Medulla oblongata (tissue), 1 donor: ENCODE measurements around the gene CFH.
"Not testable (repeated sequence)": the region's sequence is repeated elsewhere in the genome, so short reads cannot be mapped to it uniquely, and the experiment has no call there.

Experiments used
- DNase-seq: peaks from one replicate; pipeline ENCODE4 v3.0.0-alpha.2; 2015; ENCODE audit errors: extremely low spot score

Gene CFH

DNA sequence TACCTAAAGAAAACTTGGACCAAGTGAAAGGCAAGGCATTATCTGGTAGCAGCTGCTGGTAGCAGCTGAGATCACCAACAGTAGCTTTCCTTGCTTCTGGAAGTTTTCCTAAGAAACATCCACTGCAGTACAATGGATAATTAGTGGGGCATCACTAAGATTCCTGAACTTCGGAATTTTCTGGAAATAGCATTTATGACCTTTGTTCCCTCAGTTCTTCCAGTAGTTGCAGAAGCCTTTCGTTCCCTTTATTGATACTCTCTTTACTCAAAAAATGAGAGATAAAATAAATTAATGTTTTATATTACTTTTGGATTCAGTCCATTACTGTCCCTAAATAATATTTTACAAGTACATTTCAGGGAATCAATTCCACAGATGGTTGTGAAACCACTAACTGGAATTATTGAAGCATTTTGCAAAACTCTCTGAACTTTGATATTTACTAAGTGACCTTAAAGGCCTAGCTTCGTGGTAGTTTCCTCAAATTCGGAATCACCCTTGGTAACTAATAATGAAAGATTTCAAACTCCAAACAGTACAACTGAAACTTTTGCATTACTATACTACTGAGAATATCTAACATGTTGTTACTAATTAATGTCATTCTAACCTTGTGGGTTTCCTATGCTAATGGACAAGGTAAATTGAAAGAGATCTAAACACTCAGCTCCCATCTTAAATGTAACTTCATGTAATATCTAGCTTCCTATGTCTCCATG, 113.3 kb downstream of the CFH start:
- not testable (repeated sequence) for DNase-seq

- not testable (repeated sequence) for DNase-seq
These were observed 118.0 kb downstream of the CFH start for GRCh38 chr1:196769823-196770222.

DNA sequence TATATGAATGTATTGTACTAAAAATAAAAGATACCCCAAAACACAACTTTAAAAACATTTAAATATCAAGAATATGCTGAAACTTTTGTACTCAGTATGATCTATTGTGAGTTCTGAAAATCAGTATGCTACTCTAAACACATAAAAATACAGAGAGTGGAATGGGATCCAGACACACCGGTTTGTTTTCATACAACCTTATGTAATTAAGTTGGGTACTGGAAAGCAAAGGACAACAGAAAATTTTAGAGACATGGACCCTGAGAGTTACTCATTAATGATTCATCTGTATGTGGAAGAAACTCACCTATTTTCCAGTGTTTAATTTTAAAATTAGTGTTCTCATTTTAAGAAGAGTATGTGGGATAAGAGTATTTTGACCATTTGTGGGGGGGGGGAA, 121.9 kb downstream of the CFH start:
- DNase-seq = no peak

GRCh38 chr1:196774175-196774574, 122.3 kb downstream of the CFH start:
- DNase-seq = no peak

DNA sequence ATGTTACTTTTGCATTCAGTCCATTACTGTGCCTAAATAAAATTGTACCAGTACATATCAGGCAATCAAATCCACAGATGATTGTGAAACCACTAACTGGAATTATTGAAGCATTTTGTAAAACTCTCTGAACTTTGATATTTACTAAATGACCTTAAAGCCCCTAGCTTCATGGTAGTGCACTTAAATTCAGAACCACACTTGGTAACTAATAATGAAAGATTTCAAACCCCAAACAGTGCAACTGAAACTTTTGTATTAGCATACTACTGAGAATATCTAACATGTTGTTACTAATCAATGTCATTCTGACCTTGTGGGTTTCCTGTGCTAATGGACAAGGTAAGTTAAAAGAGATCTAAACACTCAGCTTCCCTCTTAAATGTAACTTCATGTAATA, 122.8 kb downstream of the CFH start, which contains the start of gene CFHR3:
TSS of gene CFHR3 (plus strand) at position 238 of the 400 bp plus-strand sequence. CDS start at position 285, 47 bp downstream.
- DNase-seq = no peak

- no peak for DNase-seq
These were observed 125.8 kb downstream of the CFH start for GRCh38 chr1:196777603-196778002.

- no peak for DNase-seq
These were observed 127.2 kb downstream of the CFH start for GRCh38 chr1:196779093-196779492.

GRCh38 chr1:196791252-196791651, 139.4 kb downstream of the CFH start:
- DNase-seq = not testable (repeated sequence)

- DNase-seq = not testable (repeated sequence)
These were observed 142.3 kb downstream of the CFH start for GRCh38 chr1:196794103-196794502.
